Right lobe of liver (tissue), 6 donors: Measurements from ENCODE around the gene SLC16A12. TPM values are rescaled to one million over a fixed set of nuclear protein-coding genes. Genes with fewer than 3 reads are reported as not detected.

Experiments used
- ATAC-seq, 4 donors: fragments of 200-7000 bp; cut with Tn5 transposase; one replicate each; pipeline ENCODE4 v1.9.1; 2020; ENCODE audit warnings: mild to moderate bottlenecking in 4 of 4, moderate library complexity in 4 of 4
- DNase-seq, 3 donors: peaks; one replicate each; pipeline ENCODE4 v3.0.0-alpha.2; 2020
- H3K27ac ChIP-seq, 3 donors: fragments of 200-600 bp; one replicate each; pipeline ENCODE4 v1.8.0; 2022
- H3K27me3 ChIP-seq, 2 donors: fragments of 200-600 bp; one replicate each; pipeline ENCODE4 v1.8.0; 2022
- H3K36me3 ChIP-seq, 4 donors: fragments of 200-600 bp; sonication (generic) in 1 of 4; one replicate each; pipeline versions ENCODE4 v1.5.1 to v1.8.0; 2017 to 2022; ENCODE audit warnings: control low read depth in 1 of 4
- H3K4me1 ChIP-seq, 4 donors: fragments of 200-600 bp; sonication (generic) in 1 of 4; one replicate each; pipeline versions ENCODE4 v1.5.1 to v1.8.0; 2017 to 2022; ENCODE audit warnings: control low read depth in 1 of 4
- H3K4me3 ChIP-seq, 3 donors: fragments of 200-600 bp; one replicate each; pipeline ENCODE4 v1.8.0; 2022
- H3K9me3 ChIP-seq, 4 donors: fragments of 200-600 bp; sonication (generic) in 1 of 4; one replicate each; pipeline versions ENCODE4 v1.5.1 to v1.8.0; 2017 to 2022; ENCODE audit warnings: control low read depth in 1 of 4
- CTCF ChIP-seq, 4 donors: fragments of 200-600 bp in 3 of 4; fragments of 450-650 bp in 1 of 4; IDR thresholded peaks; one replicate each; pipeline versions ENCODE4 v1.5.1 to v1.8.0; 2016 to 2022; ENCODE audit warnings: antibody characterized with exemption in 4 of 4, mild to moderate bottlenecking in 2 of 4
- POLR2A ChIP-seq: fragments of 450-650 bp; IDR thresholded peaks from one replicate; pipeline ENCODE4 v1.6.1; 2017; ENCODE audit warnings: antibody characterized with exemption, mild to moderate bottlenecking
- WGBS: methylation state at CpG from one replicate; pipeline ENCODE4 v1.1.6; 2018; ENCODE audit warnings: low coverage, low lambda C conversion rate; ENCODE audit not compliant: insufficient coverage; ENCODE audit errors: missing lambda C conversion rate; 5-methylcytosine and 5-hydroxymethylcytosine counted together
- intact Hi-C, 2 donors: fragments of 100-400 bp; cut with DNase I; formaldehyde crosslinking; loops; one replicate each; pipeline versions ENCODE4 v1.11.2 to v1.14.1; 2022
- total RNA-seq, 6 experiments: library from RNA; depleted of rRNA in 2 of 6; stranded (reverse); fragments of >200 nt in 2 of 6; fragmentation: NEBNext Ultra II Directional in 3 of 6; extraction: Animal tissue kit (Norgen Biotek cat#: 25700) in 3 of 6; gene quantifications; one replicate each; pipeline versions ENCODE4 v1.1.0 to v1.2.4, GENCODE V29; 2016 to 2023
- donor health status: DM: no; HTN: yes; CAD: no.
- donor health status: DM: no; HTN: no; CAD: no.
- donor health status: DM: no; HTN: no; CAD: no.
- donor health status: DM: no; HTN: yes; CAD: no.
- donor health status: DM: no; HTN: yes; CAD: no.

The SLC16A12 gene
- total RNA-seq, 6 experiments from 2014 or later, result 0.20 to 6.1 (median 0.80) TPM

- DNase-seq, result no peak
- H3K27ac ChIP-seq, result no peak overlapping the region
- H3K9me3 ChIP-seq, result no peaks in the 10 kb centered on the region
- ATAC-seq, result no peak
- no peaks in the 10 kb centered on the region for H3K36me3 ChIP-seq
- 48% methylated on average over 3 of the region's 3 CpGs for WGBS
- no peaks in the 10 kb centered on the region for H3K27me3 ChIP-seq
- intact Hi-C loops, result loop anchor here in 1 of 2 donors (10.0 kb wide), 1 partner anchor 143 kb away; no protein-coding TSS in a partner anchor
- H3K4me1 ChIP-seq, result peaks cover 0 to 16% (median 0%) of the 10 kb centered on the region in 4 donors
- no peak for TF ChIP-seq POLR2A
- TF ChIP-seq CTCF (IDR thresholded peaks at IDR 0.05), result no peak
- H3K4me3 ChIP-seq, result no peak overlapping the region
Measured at GRCh38 chr10:89567576-89568245, 32.3 kb upstream of the SLC16A12 start.

GRCh38 chr10:89566992-89567391 is 31.6 kb upstream of the SLC16A12 start:
- Histone ChIP-seq H3K27ac (no peak overlapping the region), H3K4me1 (peaks cover 0 to 16% (median 0%) of the 10 kb centered on the region in 4 donors), H3K36me3 (no peaks in the 10 kb centered on the region), H3K4me3 (no peak overlapping the region), H3K9me3 (no peaks in the 10 kb centered on the region), H3K27me3 (no peaks in the 10 kb centered on the region)
- 47% methylated on average over 3 of the region's 3 CpGs for WGBS
- ATAC-seq (no peak), DNase-seq (no peak)
- TF ChIP-seq CTCF (IDR thresholded peaks at IDR 0.05) (no peak), POLR2A (no peak)
- intact Hi-C loops, result loop anchor here in 1 of 2 donors (10.0 kb wide), 1 partner anchor 142 kb away; no protein-coding TSS in a partner anchor

GRCh38 chr10:89566095-89566950 is 30.9 kb upstream of the SLC16A12 start:
- 72% methylated on average over 10 of the region's 10 CpGs for WGBS
- ATAC-seq (no peak), DNase-seq (no peak)
- TF ChIP-seq POLR2A (no peak), CTCF (IDR thresholded peaks at IDR 0.05) (no peak)
- intact Hi-C loops, result loop anchor here in 1 of 2 donors (10.0 kb wide), 1 partner anchor 142 kb away; no protein-coding TSS in a partner anchor
- H3K9me3 ChIP-seq, result no peaks in the 10 kb centered on the region
- no peak overlapping the region for H3K4me3 ChIP-seq
- no peaks in the 10 kb centered on the region for H3K36me3 ChIP-seq
- H3K27ac ChIP-seq, result no peak overlapping the region
- no peaks in the 10 kb centered on the region for H3K27me3 ChIP-seq
- peaks cover 0 to 16% (median 0%) of the 10 kb centered on the region in 4 donors for H3K4me1 ChIP-seq

- Histone ChIP-seq H3K27me3 (no peaks in the 10 kb centered on the region), H3K4me1 (peaks cover 0 to 16% (median 0%) of the 10 kb centered on the region in 4 donors), H3K36me3 (no peaks in the 10 kb centered on the region), H3K27ac (no peak overlapping the region), H3K9me3 (no peaks in the 10 kb centered on the region), H3K4me3 (no peak overlapping the region)
- 47% methylated on average over 1 of the region's 1 CpG for WGBS
- no peak for DNase-seq
- intact Hi-C loops, result loop anchor here in 1 of 2 donors (10.0 kb wide), 1 partner anchor 140 kb away; no protein-coding TSS in a partner anchor
- ATAC-seq, result no peak
- TF ChIP-seq POLR2A (no peak), CTCF (IDR thresholded peaks at IDR 0.05) (no peak)
Measured at GRCh38 chr10:89565180-89565579, 29.8 kb upstream of the SLC16A12 start.
